Testis (tissue), 2 donors: ENCODE measurements around the gene KCNK2.

Source experiments
- CTCF ChIP-seq, 3 experiments: fragments of 450-650 bp in 2 of 3; fragments of 200-600 bp in 1 of 3; sonication (generic) in 1 of 3; IDR thresholded peaks; one replicate each; pipeline ENCODE4 v1.5.1; 2016 to 2019; ENCODE audit warnings: antibody characterized with exemption in 3 of 3, mild to moderate bottlenecking in 2 of 3, moderate library complexity in 1 of 3
- POLR2A ChIP-seq: fragments of 450-650 bp; IDR thresholded peaks from one replicate; pipeline ENCODE4 v1.6.1; 2017; ENCODE audit warnings: antibody characterized with exemption, mild to moderate bottlenecking, moderate library complexity

GRCh38 chr1:215082532-215083382, at the start of gene KCNK2:
- no peak for TF ChIP-seq CTCF (IDR thresholded peaks at IDR 0.05)
- TF ChIP-seq POLR2A = no peak
